SK-N-SH (cell line): ENCODE data around the gene ZNF783. TPM values are rescaled to one million over a fixed set of nuclear protein-coding genes. Genes with fewer than 3 reads are reported as not detected.

Source experiments
- CTCF ChIA-PET: fragments of 300-600, 350-600 bp; formaldehyde crosslinking; extraction: SDS; loops from one replicate; lab custom pipeline; 2021; lab: Yijun Ruan, JAX
- POLR2A ChIA-PET: fragments of 350-600 bp; sonication (Branson Sonifier 250); formaldehyde crosslinking; extraction: SDS; loops from one replicate; lab custom pipeline; 2020; ENCODE audit warnings: antibody characterized with exemption, inconsistent platforms; lab: Yijun Ruan, JAX
- DNase-seq: peaks from one replicate; pipeline ENCODE4 v3.0.0; 2012
- H2AFZ ChIP-seq: fragments of 200-600 bp; sonication (generic); 2 replicates; pipeline ENCODE4 v1.8.1; 2016; ENCODE audit warnings: antibody characterized with exemption, mild to moderate bottlenecking, low read depth
- H3F3A ChIP-seq: fragments of 200-600 bp; sonication (generic); replicated peaks from 2 replicates; pipeline ENCODE3; 2016; ENCODE audit warnings: antibody characterized with exemption, mild to moderate bottlenecking; ENCODE audit not compliant: insufficient read depth
- H3K27ac ChIP-seq, 2 experiments: fragments of 200-500 bp in 1 of 2; fragments of 200-600 bp in 1 of 2; sonication (Bioruptor generic) in 1 of 2; sonication (generic), shearing (Covaris generic) in 1 of 2; 2 replicates each; pipeline versions ENCODE4 v1.5.1 to v1.6.1; 2014 to 2016; ENCODE audit warnings: low read depth in 2 of 2, inconsistent platforms in 1 of 2, low read length in 1 of 2, mild to moderate bottlenecking in 1 of 2, mixed read lengths in 1 of 2
- H3K27me3 ChIP-seq: fragments of 200-600 bp; sonication (generic), shearing (Covaris generic); 2 replicates; pipeline ENCODE4 v1.6.1; 2016; ENCODE audit warnings: mixed run types; ENCODE audit not compliant: insufficient read depth
- H3K36me3 ChIP-seq, 2 experiments: fragments of 200-500 bp in 1 of 2; fragments of 200-600 bp in 1 of 2; sonication (Bioruptor generic) in 1 of 2; sonication (generic) in 1 of 2; replicated peaks in 1 of 2; 2 replicates each; pipeline versions ENCODE3 to v1.5.1; 2014 to 2016; ENCODE audit warnings: low read length in 1 of 2, mild to moderate bottlenecking in 1 of 2; ENCODE audit not compliant: insufficient read depth in 2 of 2, control insufficient read depth in 1 of 2
- H3K4me1 ChIP-seq, 2 experiments: fragments of 200-500 bp in 1 of 2; fragments of 200-600 bp in 1 of 2; sonication (Bioruptor generic) in 1 of 2; sonication (generic), shearing (Covaris generic) in 1 of 2; 2 replicates each; pipeline versions ENCODE4 v1.5.1 to v1.6.1; 2014 to 2016; ENCODE audit warnings: low read depth in 1 of 2, low read length in 1 of 2, mixed run types in 1 of 2; ENCODE audit not compliant: insufficient read depth in 2 of 2, control insufficient read depth in 1 of 2
- H3K4me2 ChIP-seq: fragments of 200-600 bp; sonication (generic), shearing (Covaris generic); 2 replicates; pipeline ENCODE4 v1.6.1; 2017; ENCODE audit warnings: mixed run types
- H3K4me3 ChIP-seq, 2 experiments: fragments of 200-500 bp in 1 of 2; fragments of 200-600 bp in 1 of 2; sonication (Bioruptor generic) in 1 of 2; sonication (generic), shearing (Covaris generic) in 1 of 2; 2 replicates each; pipeline versions ENCODE4 v1.5.1 to v1.8.1; 2014 to 2016; ENCODE audit warnings: low read depth in 2 of 2, inconsistent platforms in 1 of 2, low read length in 1 of 2, mild to moderate bottlenecking in 1 of 2, mixed read lengths in 1 of 2, moderate library complexity in 1 of 2
- H3K79me2 ChIP-seq: fragments of 200-600 bp; sonication (generic); 2 replicates; pipeline ENCODE4 v1.8.1; 2017; ENCODE audit warnings: mild to moderate bottlenecking; ENCODE audit not compliant: insufficient read depth
- H3K9ac ChIP-seq: fragments of 200-600 bp; sonication (generic); 2 replicates; pipeline ENCODE4 v1.6.1; 2017; ENCODE audit warnings: mixed run types
- H3K9me2 ChIP-seq: fragments of 200-600 bp; sonication (generic); 2 replicates; pipeline ENCODE4 v1.6.1; 2017; ENCODE audit warnings: mixed run types
- H3K9me3 ChIP-seq: fragments of 200-600 bp; sonication (generic); 2 replicates; pipeline ENCODE4 v1.6.1; 2017; ENCODE audit warnings: mixed run types, mild to moderate bottlenecking, moderate library complexity
- H4K20me1 ChIP-seq: fragments of 200-600 bp; sonication (generic); 2 replicates; pipeline ENCODE4 v1.6.1; 2017; ENCODE audit warnings: mild to moderate bottlenecking, mixed run types; ENCODE audit not compliant: insufficient read depth
- CHD2 ChIP-seq: fragments of 150-350 bp; IDR thresholded peaks from 2 replicates; pipeline ENCODE4 v1.6.1; 2018; ENCODE audit warnings: low read length; ENCODE audit not compliant: partially characterized antibody
- ELF1 ChIP-seq: IDR thresholded peaks from 2 replicates; pipeline ENCODE4 v1.4.0; 2012
- EZH2phosphoT487 ChIP-seq: fragments of 200-600 bp; sonication (generic); IDR thresholded peaks from 2 replicates; pipeline ENCODE4 v1.6.1; 2017; ENCODE audit warnings: low read depth, mixed run types, mild to moderate bottlenecking, antibody characterized with exemption, moderate library complexity, borderline replicate concordance
- FOXJ3 ChIP-seq: sonication (generic); formaldehyde crosslinking; IDR thresholded peaks from 2 replicates; pipeline ENCODE4 v1.5.1; 2020; ENCODE audit warnings: mild to moderate bottlenecking, missing genetic modification reagents
- FOXM1 ChIP-seq: IDR thresholded peaks from 2 replicates; pipeline ENCODE4 v1.4.0; 2012; ENCODE audit warnings: low read depth, mild to moderate bottlenecking
- GABPA ChIP-seq: IDR thresholded peaks from 2 replicates; pipeline ENCODE4 v1.4.0; 2012; ENCODE audit warnings: low read depth, mild to moderate bottlenecking
- JUND ChIP-seq: IDR thresholded peaks from 2 replicates; pipeline ENCODE4 v1.4.0; 2012
- MAX ChIP-seq: IDR thresholded peaks from 2 replicates; pipeline ENCODE4 v1.4.0; 2012; ENCODE audit warnings: low read depth
- NFIC ChIP-seq: IDR thresholded peaks from 2 replicates; pipeline ENCODE4 v1.4.0; 2012; ENCODE audit warnings: borderline replicate concordance
- RCOR1 ChIP-seq: fragments of 150-350 bp; IDR thresholded peaks from 2 replicates; pipeline ENCODE4 v1.6.1; 2017; ENCODE audit warnings: antibody characterized with exemption, low read length
- REST ChIP-seq: IDR thresholded peaks from 2 replicates; pipeline ENCODE4 v1.6.1; 2012; ENCODE audit warnings: mild to moderate bottlenecking, low read depth, low read length, moderate library complexity
- RFX5 ChIP-seq: IDR thresholded peaks from 2 replicates; pipeline ENCODE4 v1.6.1; 2012; ENCODE audit warnings: mild to moderate bottlenecking, improper control_type of control experiment, low read length
- RXRA ChIP-seq: IDR thresholded peaks from 2 replicates; pipeline ENCODE4 v1.4.0; 2012; ENCODE audit warnings: low read depth, mild to moderate bottlenecking, borderline replicate concordance
- SMC3 ChIP-seq: IDR thresholded peaks from 2 replicates; pipeline ENCODE4 v1.6.1; 2012; ENCODE audit warnings: low read depth, low read length, improper control_type of control experiment
- TAF1 ChIP-seq: IDR thresholded peaks from 2 replicates; pipeline ENCODE4 v1.6.1; 2012; ENCODE audit warnings: low read depth, mild to moderate bottlenecking, low read length, moderate library complexity, borderline replicate concordance
- TCF12 ChIP-seq: IDR thresholded peaks from 2 replicates; pipeline ENCODE4 v1.4.0; 2012
- USF1 ChIP-seq: IDR thresholded peaks from 2 replicates; pipeline ENCODE4 v1.4.0; 2012; ENCODE audit warnings: low read depth, borderline replicate concordance
- USF2 ChIP-seq: fragments of 150-350 bp; IDR thresholded peaks from 2 replicates; pipeline ENCODE4 v1.6.1; 2017; ENCODE audit warnings: antibody characterized with exemption, low read length, low read depth, borderline replicate concordance
- YY1 ChIP-seq: IDR thresholded peaks from 2 replicates; pipeline ENCODE4 v1.4.0; 2012; ENCODE audit warnings: low read depth, mild to moderate bottlenecking
- WGBS: methylation state at CpG from one replicate; pipeline ENCODE4 v1.1.6; 2017; ENCODE audit warnings: low lambda C conversion rate; 5-methylcytosine and 5-hydroxymethylcytosine counted together
- polyA plus RNA-seq, 3 experiments: library from polyadenylated mRNA; depleted of rRNA; stranded (reverse); fragments of >200 nt; gene quantifications; 2 replicates each; pipeline ENCODE4 v1.2.3, GENCODE V29; 2012
- TF ChIP-seq, protein P1 (sequence below): fragments of 150-350 bp; IDR thresholded peaks from 2 replicates; pipeline ENCODE4 v1.6.1; 2016; ENCODE audit warnings: mild to moderate bottlenecking, low read depth, low read length

The ZNF783 gene
- polyA plus RNA-seq, 1 of the 3 experiments (the other 2 are of a cell fraction): 12.5 TPM

GRCh38 chr7:149281508-149282330, 19.7 kb downstream of the ZNF783 start:
- no peak for DNase-seq
- H3F3A ChIP-seq: no peaks in the 10 kb centered on the region
- ChIA-PET CTCF (interaction anchor here (1.4 kb wide), 1 partner anchor 20 kb away, joined by 5 read pairs; the partner anchor contains the start of gene ZNF783), POLR2A (no interaction called here)
- H3K27me3 ChIP-seq: no peaks in the 10 kb centered on the region
- H3K4me2 ChIP-seq: no peak overlapping the region
- H3K9me2 ChIP-seq: no peaks in the 10 kb centered on the region
- no peak overlapping the region for H2AFZ ChIP-seq
- peaks cover 10 to 21% of the 10 kb centered on the region in 2 experiments for H3K36me3 ChIP-seq
- WGBS: 98% methylated on average over 37 of the region's 59 CpGs
- H3K79me2 ChIP-seq: no peaks in the 10 kb centered on the region
- no peak overlapping the region for H3K4me3 ChIP-seq
- TF ChIP-seq RFX5 (no peak), JUND (no peak), SMC3 (no peak), USF2 (no peak), USF1 (no peak), CHD2 (no peak), ELF1 (no peak), EZH2phosphoT487 (no peak), TCF12 (no peak), MAX (no peak), YY1 (no peak), REST (no peak), TAF1 (no peak), RXRA (no peak), GABPA (no peak), FOXJ3 (CRISPR knock-in tag) (no peak), RCOR1 (no peak), NFIC (no peak), FOXM1 (no peak)
- TF ChIP-seq, protein P1, sequence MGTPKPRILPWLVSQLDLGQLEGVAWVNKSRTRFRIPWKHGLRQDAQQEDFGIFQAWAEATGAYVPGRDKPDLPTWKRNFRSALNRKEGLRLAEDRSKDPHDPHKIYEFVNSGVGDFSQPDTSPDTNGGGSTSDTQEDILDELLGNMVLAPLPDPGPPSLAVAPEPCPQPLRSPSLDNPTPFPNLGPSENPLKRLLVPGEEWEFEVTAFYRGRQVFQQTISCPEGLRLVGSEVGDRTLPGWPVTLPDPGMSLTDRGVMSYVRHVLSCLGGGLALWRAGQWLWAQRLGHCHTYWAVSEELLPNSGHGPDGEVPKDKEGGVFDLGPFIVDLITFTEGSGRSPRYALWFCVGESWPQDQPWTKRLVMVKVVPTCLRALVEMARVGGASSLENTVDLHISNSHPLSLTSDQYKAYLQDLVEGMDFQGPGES: no peak
- no peak overlapping the region for H3K27ac ChIP-seq
- H3K9ac ChIP-seq: no peak overlapping the region
- H3K4me1 ChIP-seq: peaks cover 0 to 14% of the 10 kb centered on the region in 2 experiments; a peak in 1 of 4 replicates
- no peaks in the 10 kb centered on the region for H4K20me1 ChIP-seq
- no peaks in the 10 kb centered on the region for H3K9me3 ChIP-seq
